ENCODE data around the gene SGO2. TPM values are rescaled to one million over a fixed set of nuclear protein-coding genes. Genes with fewer than 3 reads are reported as not detected.

SGO2 gene
- total and polyA plus RNA-seq, 3 donors from 2014 or later, result 11.9 to 46.0 (median 25.1) TPM

DNA sequence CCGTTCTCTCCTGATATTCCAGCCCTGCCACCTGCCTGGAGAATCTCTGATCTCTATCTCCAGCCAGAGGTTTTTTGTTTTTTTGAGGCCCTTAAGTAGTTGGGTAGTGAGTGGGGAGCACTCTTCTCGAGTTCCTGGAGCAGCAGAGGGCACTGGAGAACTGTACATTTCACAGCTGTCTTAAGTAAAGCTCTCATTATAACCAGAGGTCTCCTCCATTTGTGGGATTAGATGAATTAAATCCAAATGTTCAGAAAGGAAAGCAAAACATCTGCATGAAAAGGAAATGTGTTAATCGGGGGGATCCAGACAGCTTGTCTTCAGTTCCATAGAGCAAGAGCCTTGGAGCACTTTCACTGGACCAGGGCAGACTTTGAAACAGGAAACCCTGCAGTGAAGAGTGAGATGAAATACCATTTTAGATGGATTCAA is 92.6 kb downstream of the SGO2 start:
- no peaks in the 10 kb centered on the region for H3K9me3 ChIP-seq
- DNase-seq, result peak; percentile 26
- intact Hi-C loops (cut with DNase I; ENCODE audit: low total_unique reads), result no loop called here
- 61 to 64% methylated on average over 3 of the region's 3 CpGs for WGBS, 2 donors
- H3K36me3 ChIP-seq (ENCODE audit: low read depth, missing control alignments), result no peaks in the 10 kb centered on the region
- peaks cover 4% of the 10 kb centered on the region for H3K4me1 ChIP-seq
- TF ChIP-seq POLR2A (IDR thresholded peaks at IDR 0.05), result no peak
- TF ChIP-seq, protein P1, sequence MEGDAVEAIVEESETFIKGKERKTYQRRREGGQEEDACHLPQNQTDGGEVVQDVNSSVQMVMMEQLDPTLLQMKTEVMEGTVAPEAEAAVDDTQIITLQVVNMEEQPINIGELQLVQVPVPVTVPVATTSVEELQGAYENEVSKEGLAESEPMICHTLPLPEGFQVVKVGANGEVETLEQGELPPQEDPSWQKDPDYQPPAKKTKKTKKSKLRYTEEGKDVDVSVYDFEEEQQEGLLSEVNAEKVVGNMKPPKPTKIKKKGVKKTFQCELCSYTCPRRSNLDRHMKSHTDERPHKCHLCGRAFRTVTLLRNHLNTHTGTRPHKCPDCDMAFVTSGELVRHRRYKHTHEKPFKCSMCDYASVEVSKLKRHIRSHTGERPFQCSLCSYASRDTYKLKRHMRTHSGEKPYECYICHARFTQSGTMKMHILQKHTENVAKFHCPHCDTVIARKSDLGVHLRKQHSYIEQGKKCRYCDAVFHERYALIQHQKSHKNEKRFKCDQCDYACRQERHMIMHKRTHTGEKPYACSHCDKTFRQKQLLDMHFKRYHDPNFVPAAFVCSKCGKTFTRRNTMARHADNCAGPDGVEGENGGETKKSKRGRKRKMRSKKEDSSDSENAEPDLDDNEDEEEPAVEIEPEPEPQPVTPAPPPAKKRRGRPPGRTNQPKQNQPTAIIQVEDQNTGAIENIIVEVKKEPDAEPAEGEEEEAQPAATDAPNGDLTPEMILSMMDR (IDR thresholded peaks at IDR 0.05), result no peak
- H3K27me3 ChIP-seq, result no peaks in the 10 kb centered on the region
- no peak overlapping the region for H3K27ac ChIP-seq
- H3K4me3 ChIP-seq, result no peak overlapping the region

DNA sequence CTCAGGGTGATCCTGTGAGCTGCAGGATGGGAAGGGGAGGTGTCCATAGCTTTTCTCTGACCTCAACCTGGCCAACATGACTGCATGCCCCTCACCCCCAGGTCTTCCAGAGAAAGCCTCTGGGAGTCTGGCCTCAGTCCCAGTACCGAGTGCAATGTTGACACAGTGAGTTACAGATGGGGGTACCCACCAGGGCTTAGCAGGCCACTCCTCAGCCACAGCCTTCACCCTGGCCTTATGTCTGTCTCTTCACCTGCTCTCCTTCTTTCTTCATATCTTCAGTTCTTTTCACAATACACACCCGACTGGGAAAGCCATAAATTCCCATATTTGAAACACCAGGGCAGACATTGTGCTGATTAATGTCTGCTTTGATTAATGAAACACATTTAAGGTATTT is 93.3 kb downstream of the SGO2 start:
- no peaks in the 10 kb centered on the region for H3K9me3 ChIP-seq
- H3K27me3 ChIP-seq, result no peaks in the 10 kb centered on the region
- H3K4me1 ChIP-seq, result peaks cover 4% of the 10 kb centered on the region
- intact Hi-C loops (cut with DNase I; ENCODE audit: low total_unique reads), result no loop called here
- no peak for DNase-seq
- no peak for TF ChIP-seq POLR2A (IDR thresholded peaks at IDR 0.05)
- TF ChIP-seq, protein P1 (IDR thresholded peaks at IDR 0.05), result no peak
- no peak overlapping the region for H3K4me3 ChIP-seq
- WGBS, 2 donors, result 64 to 76% methylated on average over 2 of the region's 2 CpGs
- H3K27ac ChIP-seq, result no peak overlapping the region
- no peaks in the 10 kb centered on the region for H3K36me3 ChIP-seq (ENCODE audit: low read depth, missing control alignments)

DNA sequence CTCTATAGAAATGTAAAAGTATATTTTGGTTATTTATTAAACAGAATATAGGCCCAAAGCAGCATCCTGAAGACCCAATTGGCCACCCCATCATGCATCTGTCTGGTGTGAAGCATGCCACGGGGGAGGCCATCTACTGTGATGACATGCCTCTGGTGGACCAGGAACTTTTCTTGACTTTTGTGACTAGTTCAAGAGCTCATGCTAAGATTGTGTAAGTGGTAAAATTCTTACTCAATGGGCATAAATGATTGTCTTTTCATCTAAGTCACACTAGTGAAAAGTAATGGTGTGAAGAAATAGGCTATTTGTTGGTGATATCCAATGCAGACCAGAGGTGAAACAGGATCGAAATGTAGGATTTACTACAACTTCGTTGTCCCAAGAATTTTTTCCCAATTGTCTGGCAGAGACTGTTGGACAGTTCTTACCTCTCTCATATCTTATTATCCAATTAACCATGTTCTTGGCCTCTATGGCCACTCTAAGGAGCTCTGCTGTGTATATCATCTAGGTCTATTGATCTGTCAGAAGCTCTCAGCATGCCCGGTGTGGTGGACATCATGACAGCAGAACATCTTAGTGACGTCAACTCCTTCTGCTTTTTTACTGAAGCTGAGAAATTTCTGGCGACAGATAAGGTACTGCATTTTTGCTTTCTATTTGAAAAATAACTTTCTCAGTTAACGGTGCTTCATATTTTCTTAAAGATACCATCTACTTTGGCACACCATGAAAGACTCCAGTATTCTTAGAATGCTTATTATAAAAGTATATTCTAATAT is 94.8 kb downstream of the SGO2 start:
- Histone ChIP-seq H3K27ac (no peak overlapping the region), H3K4me3 (no peak overlapping the region), H3K36me3 (ENCODE audit: low read depth, missing control alignments) (no peaks in the 10 kb centered on the region), H3K27me3 (no peaks in the 10 kb centered on the region), H3K4me1 (peaks cover 4% of the 10 kb centered on the region), H3K9me3 (no peaks in the 10 kb centered on the region)
- intact Hi-C loops (cut with DNase I; ENCODE audit: low total_unique reads), result no loop called here
- TF ChIP-seq, protein P1 (IDR thresholded peaks at IDR 0.05), result no peak
- TF ChIP-seq POLR2A (IDR thresholded peaks at IDR 0.05), result no peak
- WGBS, 2 donors, result 90 to 96% methylated on average over 7 of the region's 7 CpGs
- DNase-seq, result no peak

DNA sequence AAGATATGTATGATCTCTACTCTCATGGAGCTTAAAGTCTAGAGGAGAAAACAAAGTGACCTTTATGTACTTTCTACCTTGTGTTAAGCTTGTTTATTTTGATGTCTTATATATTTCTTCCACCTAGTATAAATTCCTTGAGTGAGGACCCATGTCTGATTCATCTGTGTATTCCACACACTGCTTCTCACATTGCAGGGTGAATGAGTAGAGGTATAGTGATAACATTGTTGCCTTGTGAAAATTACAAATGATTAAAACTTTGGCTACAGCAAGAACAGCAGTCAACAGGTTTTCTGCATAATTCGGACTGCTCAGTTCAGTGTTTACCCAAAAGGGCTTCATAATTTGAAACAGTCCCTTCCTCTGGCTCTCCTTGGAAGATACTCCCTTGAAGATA is 96.1 kb downstream of the SGO2 start:
- Histone ChIP-seq H3K4me3 (no peak overlapping the region), H3K27ac (no peak overlapping the region)

More for the DNA sequence above, 96.1 kb downstream of the SGO2 start:
- no peaks in the 10 kb centered on the region for H3K36me3 ChIP-seq (ENCODE audit: low read depth, missing control alignments)
- no peak for TF ChIP-seq POLR2A (IDR thresholded peaks at IDR 0.05)
- TF ChIP-seq, protein P1 (IDR thresholded peaks at IDR 0.05), result no peak
- H3K27me3 ChIP-seq, result no peaks in the 10 kb centered on the region
- peak; percentile 22 for DNase-seq
- intact Hi-C loops (cut with DNase I; ENCODE audit: low total_unique reads), result no loop called here
- H3K9me3 ChIP-seq, result no peaks in the 10 kb centered on the region
- peaks cover 4% of the 10 kb centered on the region for H3K4me1 ChIP-seq
- WGBS, 2 donors, result 36 to 42% methylated on average over 1 of the region's 1 CpG
